Mesenchymal stem cell (in vitro differentiated cells and primary cell): Measurements from ENCODE around the gene RPS6KB2.

Experiments used
- DNase-seq: peaks from one replicate; pipeline ENCODE4 v3.0.0-alpha.2; 2013
- H2AFZ ChIP-seq: one replicate; pipeline ENCODE4 v1.6.1; 2013; ENCODE audit warnings: low read depth, mild to moderate bottlenecking, control low read depth, inconsistent platforms, low read length, moderate library complexity
- H2AK5ac ChIP-seq: 2 replicates; pipeline ENCODE4 v1.6.1; 2013; ENCODE audit warnings: low read length, moderate library complexity, mild to moderate bottlenecking, inconsistent platforms; ENCODE audit not compliant: severe bottlenecking
- H2BK120ac ChIP-seq: one replicate; pipeline ENCODE4 v1.6.1; 2013; ENCODE audit warnings: low read depth, mild to moderate bottlenecking, inconsistent platforms, low read length, moderate library complexity
- H2BK12ac ChIP-seq, 2 experiments: one replicate each; pipeline ENCODE4 v1.6.1; 2013; ENCODE audit warnings: inconsistent platforms in 2 of 2, low read length in 2 of 2, mild to moderate bottlenecking in 2 of 2, moderate library complexity in 2 of 2, control low read depth in 1 of 2
- H2BK15ac ChIP-seq: one replicate; pipeline ENCODE4 v1.6.1; 2013; ENCODE audit warnings: mild to moderate bottlenecking, low read depth, inconsistent platforms; ENCODE audit not compliant: poor library complexity, severe bottlenecking
- H2BK5ac ChIP-seq: 2 replicates; pipeline ENCODE4 v1.6.1; 2013; ENCODE audit warnings: low read depth, mild to moderate bottlenecking, low read length, control low read depth, inconsistent platforms; ENCODE audit not compliant: poor library complexity, severe bottlenecking
- H3K14ac ChIP-seq, 2 experiments: one replicate each; pipeline ENCODE4 v1.6.1; 2013; ENCODE audit warnings: inconsistent platforms in 2 of 2, low read length in 2 of 2, control low read depth in 1 of 2, mild to moderate bottlenecking in 1 of 2, moderate library complexity in 1 of 2
- H3K18ac ChIP-seq, 2 experiments: one replicate each; pipeline ENCODE4 v1.6.1; 2013; ENCODE audit warnings: inconsistent platforms in 2 of 2, low read length in 2 of 2, control low read depth in 1 of 2, low read depth in 1 of 2, mild to moderate bottlenecking in 1 of 2
- H3K23ac ChIP-seq, 2 experiments: one replicate each; pipeline ENCODE4 v1.6.1; 2013; ENCODE audit warnings: inconsistent platforms in 2 of 2, low read length in 2 of 2, mild to moderate bottlenecking in 2 of 2, moderate library complexity in 2 of 2, control low read depth in 1 of 2
- H3K27ac ChIP-seq: 2 replicates; pipeline ENCODE4 v1.5.1; 2013; ENCODE audit warnings: mild to moderate bottlenecking, moderate library complexity, low read length, control low read depth, inconsistent platforms; ENCODE audit not compliant: poor library complexity, severe bottlenecking
- H3K27me3 ChIP-seq, 2 experiments: 2 replicates each; pipeline versions ENCODE4 v1.6.1 to v1.7.0; 2013; ENCODE audit warnings: low read length in 2 of 2, mild to moderate bottlenecking in 2 of 2, moderate library complexity in 2 of 2, control low read depth in 1 of 2, inconsistent platforms in 1 of 2; ENCODE audit not compliant: control insufficient read depth in 1 of 2, insufficient read depth in 1 of 2
- H3K36me3 ChIP-seq, 2 experiments: 2 replicates each; pipeline versions ENCODE4 v1.6.1 to v1.7.0; 2013; ENCODE audit warnings: low read length in 2 of 2, control low read depth in 1 of 2, inconsistent platforms in 1 of 2, low read depth in 1 of 2, mild to moderate bottlenecking in 1 of 2; ENCODE audit not compliant: insufficient read depth in 2 of 2, control insufficient read depth in 1 of 2
- H3K4ac ChIP-seq, 2 experiments: one replicate each; pipeline ENCODE4 v1.6.1; 2013; ENCODE audit warnings: inconsistent platforms in 2 of 2, low read length in 2 of 2, mild to moderate bottlenecking in 2 of 2, moderate library complexity in 2 of 2, control low read depth in 1 of 2, low read depth in 1 of 2
- H3K4me1 ChIP-seq: 2 replicates; pipeline ENCODE4 v1.6.1; 2013; ENCODE audit warnings: low read depth, low read length, control low read depth; ENCODE audit not compliant: control insufficient read depth, insufficient read depth
- H3K4me2 ChIP-seq: 2 replicates; pipeline ENCODE4 v1.6.1; 2013; ENCODE audit warnings: low read length, mild to moderate bottlenecking, inconsistent platforms; ENCODE audit not compliant: poor library complexity, severe bottlenecking
- H3K4me3 ChIP-seq, 2 experiments: 2 replicates each; pipeline versions ENCODE4 v1.5.1 to v1.7.0; 2013; ENCODE audit warnings: low read length in 2 of 2, mild to moderate bottlenecking in 2 of 2, control low read depth in 1 of 2, low read depth in 1 of 2; ENCODE audit not compliant: insufficient read depth in 1 of 2
- H3K79me1 ChIP-seq: replicated peaks from 2 replicates; pipeline ENCODE4 v1.6.1; 2013; ENCODE audit warnings: mild to moderate bottlenecking, control low read depth, low read length, inconsistent platforms; ENCODE audit not compliant: poor library complexity, severe bottlenecking
- H3K9ac ChIP-seq: 2 replicates; pipeline ENCODE4 v1.7.0; 2013; ENCODE audit warnings: mild to moderate bottlenecking, low read length, moderate library complexity
- H3K9me3 ChIP-seq: 2 replicates; pipeline ENCODE4 v1.7.0; 2013; ENCODE audit warnings: mild to moderate bottlenecking, low read length; ENCODE audit not compliant: control insufficient read depth
- H4K8ac ChIP-seq: one replicate; pipeline ENCODE4 v1.6.1; 2013; ENCODE audit warnings: inconsistent platforms, mild to moderate bottlenecking, low read length, moderate library complexity
- H4K91ac ChIP-seq: one replicate; pipeline ENCODE4 v1.6.1; 2013; ENCODE audit warnings: mild to moderate bottlenecking, low read length, inconsistent platforms
- WGBS: methylation state at CpG from one replicate; pipeline ENCODE4 v1.1.7; 2013; ENCODE audit warnings: mixed read lengths; 5-methylcytosine and 5-hydroxymethylcytosine counted together

Gene RPS6KB2

GRCh38 chr11:67406969-67407687 is 21.2 kb upstream of the RPS6KB2 start:
- Histone ChIP-seq H3K4ac (no peak overlapping the region), H2BK120ac (no peak overlapping the region), H3K79me1 (no peaks in the 10 kb centered on the region), H3K4me2 (no peak overlapping the region), H3K36me3 (no peaks in the 10 kb centered on the region), H3K9ac (no peak overlapping the region), H3K9me3 (no peaks in the 10 kb centered on the region), H2AFZ (no peak overlapping the region), H2AK5ac (no peak overlapping the region), H3K14ac (no peak overlapping the region), H2BK12ac (no peak overlapping the region), H2BK5ac (no peak overlapping the region), H2BK15ac (no peak overlapping the region), H3K18ac (no peak overlapping the region), H3K23ac (no peak overlapping the region), H4K8ac (no peak overlapping the region), H3K27ac (no peak overlapping the region), H3K4me3 (no peak overlapping the region), H4K91ac (no peak overlapping the region), H3K4me1 (peaks cover 10% of the 10 kb centered on the region), H3K27me3 (peaks cover 25 to 62% of the 10 kb centered on the region in 2 experiments)
- WGBS: 70% methylated on average over 12 of the region's 12 CpGs
- DNase-seq: no peak

- Histone ChIP-seq H3K27ac (no peak overlapping the region), H3K9ac (no peak overlapping the region), H3K18ac (no peak overlapping the region), H2BK15ac (no peak overlapping the region), H3K4me1 (peaks cover 12% of the 10 kb centered on the region), H3K23ac (no peak overlapping the region), H3K14ac (no peak overlapping the region), H4K91ac (no peak overlapping the region), H2AFZ (no peak overlapping the region), H4K8ac (no peak overlapping the region), H2AK5ac (no peak overlapping the region), H3K9me3 (no peaks in the 10 kb centered on the region), H3K4me2 (no peak overlapping the region), H3K79me1 (no peaks in the 10 kb centered on the region), H2BK12ac (no peak overlapping the region), H2BK120ac (no peak overlapping the region), H3K4me3 (no peak overlapping the region), H2BK5ac (no peak overlapping the region), H3K4ac (no peak overlapping the region), H3K36me3 (no peaks in the 10 kb centered on the region), H3K27me3 (peaks cover 31 to 68% of the 10 kb centered on the region in 2 experiments)
- 79% methylated on average over 12 of the region's 12 CpGs for WGBS
- no peak for DNase-seq
These were observed 20.6 kb upstream of the RPS6KB2 start for GRCh38 chr11:67407688-67408163.

- 86% methylated on average over 18 of the region's 18 CpGs for WGBS
These were observed 19.7 kb upstream of the RPS6KB2 start for GRCh38 chr11:67408437-67409200.

GRCh38 chr11:67409261-67409666 is 19.0 kb upstream of the RPS6KB2 start:
- Histone ChIP-seq H4K8ac (no peak overlapping the region), H3K27ac (no peak overlapping the region), H2BK120ac (no peak overlapping the region), H3K79me1 (no peaks in the 10 kb centered on the region), H2BK5ac (no peak overlapping the region), H3K4me1 (peaks cover 10% of the 10 kb centered on the region), H3K4me2 (no peak overlapping the region), H3K9ac (no peak overlapping the region), H2AK5ac (no peak overlapping the region), H4K91ac (no peak overlapping the region), H3K4ac (no peak overlapping the region), H3K9me3 (no peaks in the 10 kb centered on the region), H3K36me3 (no peaks in the 10 kb centered on the region), H2BK15ac (no peak overlapping the region), H3K27me3 (peaks cover 38 to 77% of the 10 kb centered on the region in 2 experiments), H2BK12ac (no peak overlapping the region), H2AFZ (no peak overlapping the region), H3K23ac (no peak overlapping the region), H3K4me3 (no peak overlapping the region), H3K18ac (no peak overlapping the region), H3K14ac (no peak overlapping the region)
- 83% methylated on average over 24 of the region's 24 CpGs for WGBS
- no peak for DNase-seq

More at GRCh38 chr11:67408437-67409200, 19.7 kb upstream of the RPS6KB2 start:
- H3K79me1 ChIP-seq: no peaks in the 10 kb centered on the region
- no peak overlapping the region for H2AFZ ChIP-seq
- H2BK15ac ChIP-seq: no peak overlapping the region
- H3K23ac ChIP-seq: no peak overlapping the region
- no peak overlapping the region for H3K14ac ChIP-seq
- no peak overlapping the region for H4K8ac ChIP-seq
- H2AK5ac ChIP-seq: no peak overlapping the region
- peaks cover 38 to 77% of the 10 kb centered on the region in 2 experiments for H3K27me3 ChIP-seq
- no peaks in the 10 kb centered on the region for H3K9me3 ChIP-seq
- H4K91ac ChIP-seq: no peak overlapping the region
- no peak for DNase-seq
- H3K36me3 ChIP-seq: no peaks in the 10 kb centered on the region
- no peak overlapping the region for H3K18ac ChIP-seq
- H3K4me3 ChIP-seq: no peak overlapping the region
- H3K4me2 ChIP-seq: no peak overlapping the region
- H3K4ac ChIP-seq: no peak overlapping the region
- no peak overlapping the region for H3K9ac ChIP-seq
- H2BK12ac ChIP-seq: no peak overlapping the region
- no peak overlapping the region for H2BK120ac ChIP-seq
- no peak overlapping the region for H2BK5ac ChIP-seq
- peaks cover 11% of the 10 kb centered on the region for H3K4me1 ChIP-seq
- H3K27ac ChIP-seq: no peak overlapping the region
